GM12872 (cell line): ENCODE data around the gene DRC1.

ENCODE experiments used
- CTCF ChIP-seq: IDR thresholded peaks from 3 replicates; pipeline ENCODE4 v1.5.1; 2011; ENCODE audit warnings: low read depth, mild to moderate bottlenecking, low read length, moderate library complexity; ENCODE audit not compliant: insufficient read depth

The DRC1 gene

DNA sequence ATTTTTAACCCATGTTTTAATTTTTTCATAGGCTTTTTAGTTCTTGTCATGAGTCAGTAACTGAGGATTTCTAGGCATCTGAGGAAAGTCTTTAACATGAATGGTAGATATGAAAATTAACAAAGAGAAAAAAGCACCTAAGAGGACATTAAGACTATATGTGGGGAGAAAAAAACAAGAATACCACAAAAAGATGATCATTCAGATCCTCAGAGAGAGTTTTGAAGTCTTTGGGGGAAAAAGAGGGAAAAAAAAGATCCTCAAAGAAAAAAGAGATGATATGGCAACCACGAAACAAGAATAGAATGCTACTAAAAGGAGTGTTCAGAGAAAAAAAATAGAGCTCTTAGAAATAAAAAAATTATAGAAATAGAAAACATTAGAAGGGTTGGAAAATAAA, 8.1 kb downstream of the DRC1 start:
- no peak for TF ChIP-seq CTCF

- TF ChIP-seq CTCF: no peak
Measured at GRCh38 chr2:26410764-26411243, 9.1 kb downstream of the DRC1 start.

DNA sequence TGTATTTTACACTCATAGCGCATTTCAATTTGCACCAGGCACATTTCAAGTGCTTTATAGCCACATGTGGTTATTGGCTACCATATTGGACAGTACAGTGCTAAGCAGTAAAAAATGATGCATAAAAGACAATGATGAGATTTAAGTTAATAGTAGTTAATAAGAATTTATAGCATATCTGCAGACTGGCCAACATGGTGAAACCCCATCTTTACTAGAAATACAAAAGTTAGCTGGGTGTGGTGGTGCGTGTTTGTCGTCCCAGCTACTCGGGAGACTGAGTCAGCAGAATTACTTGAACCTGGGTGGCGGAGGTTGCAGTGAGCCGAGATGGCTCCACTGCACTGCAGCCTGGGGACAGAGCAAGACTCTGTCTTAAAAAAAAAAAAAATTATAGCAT, 9.7 kb downstream of the DRC1 start:
- no peak for TF ChIP-seq CTCF

DNA sequence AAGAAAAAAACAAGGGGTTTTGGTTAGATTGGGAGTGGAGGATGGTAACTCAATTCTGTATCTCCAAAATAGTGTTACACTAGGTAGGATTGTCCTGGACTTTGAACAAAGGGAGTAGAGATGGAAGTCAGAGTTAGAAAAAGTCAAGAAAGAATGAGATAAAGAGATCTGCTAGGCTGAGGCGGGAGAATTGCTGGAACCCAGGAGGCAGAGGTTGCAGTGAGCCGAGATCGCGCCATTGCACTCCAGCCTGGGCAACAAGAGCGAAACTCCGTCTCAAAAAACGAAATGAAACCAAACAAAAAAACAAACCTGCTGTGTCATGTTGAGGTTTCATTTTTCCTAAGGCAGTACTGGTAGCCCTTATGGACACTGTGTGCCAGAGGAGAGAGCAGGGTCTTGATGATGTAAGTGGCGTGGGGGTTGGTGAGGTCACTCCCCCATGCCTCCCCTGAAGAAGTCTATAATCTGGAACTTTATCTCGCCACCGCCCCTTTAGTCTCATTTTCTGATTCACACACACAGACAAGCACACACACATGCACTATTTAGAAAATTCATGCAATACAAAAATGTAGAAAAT, 10.5 kb downstream of the DRC1 start:
- no peak for TF ChIP-seq CTCF

DNA sequence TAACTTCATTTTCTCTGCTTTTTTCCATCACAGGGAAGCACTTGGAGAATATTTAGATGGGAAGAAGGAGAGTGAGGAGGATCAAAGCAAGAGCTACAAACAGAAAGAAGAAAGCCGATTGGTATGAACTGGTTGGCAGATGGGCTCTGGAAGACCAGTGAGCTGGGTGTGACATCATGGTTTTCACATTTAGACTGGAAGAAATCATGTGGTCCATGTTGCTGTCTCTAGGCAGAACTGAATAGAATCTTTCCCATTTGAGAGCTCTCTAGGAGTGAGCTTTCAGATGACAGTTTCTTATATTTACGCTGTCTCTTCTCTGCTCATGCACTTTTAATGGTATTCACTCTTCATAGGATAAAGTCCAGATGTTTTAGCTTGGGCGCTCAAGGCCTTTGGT, 12.6 kb downstream of the DRC1 start:
- no peak for TF ChIP-seq CTCF

- TF ChIP-seq CTCF: no peak
Measured at GRCh38 chr2:26421961-26422360, 20.2 kb downstream of the DRC1 start.

GRCh38 chr2:26422947-26423629, 21.4 kb downstream of the DRC1 start:
- no peak for TF ChIP-seq CTCF
